ENCODE results near the gene AKAP5. TPM values are rescaled to one million over a fixed set of nuclear protein-coding genes. Genes with fewer than 3 reads are reported as not detected.

Gene AKAP5
- total RNA-seq, 2 donors from 2014 or later: 8.1 to 18.1 TPM

- no peaks in the 10 kb centered on the region for H3K27me3 ChIP-seq
- H3K9me3 ChIP-seq: no peaks in the 10 kb centered on the region
- H3K4me1 ChIP-seq: no peaks in the 10 kb centered on the region
- no peak overlapping the region for H3K27ac ChIP-seq
- no peaks in the 10 kb centered on the region for H3K36me3 ChIP-seq
- no peak overlapping the region for H3K4me3 ChIP-seq
- H3K9ac ChIP-seq (ENCODE audit: low read depth in 2 of 2, low read length in 2 of 2): no peak overlapping the region
- intact Hi-C loops (cut with DNase I): no loop called here
- DNase-seq: no peak
- TF ChIP-seq CTCF (IDR thresholded peaks at IDR 0.05): no peak
These were observed 4.1 kb upstream of the AKAP5 start for GRCh38 chr14:64461221-64461620.

- Histone ChIP-seq H3K9me3 (no peaks in the 10 kb centered on the region), H3K27me3 (no peaks in the 10 kb centered on the region), H3K4me3 (no peak overlapping the region), H3K27ac (no peak overlapping the region), H3K36me3 (no peaks in the 10 kb centered on the region), H3K9ac (ENCODE audit: low read depth in 2 of 2, low read length in 2 of 2) (no peak overlapping the region), H3K4me1 (no peaks in the 10 kb centered on the region)
- no peak for TF ChIP-seq CTCF (IDR thresholded peaks at IDR 0.05)
- intact Hi-C loops (cut with DNase I): no loop called here
- no peak for DNase-seq
These were observed 2.1 kb upstream of the AKAP5 start for GRCh38 chr14:64463195-64463594.

GRCh38 chr14:64463873-64464272, 1.4 kb upstream of the AKAP5 start:
- no peaks in the 10 kb centered on the region for H3K36me3 ChIP-seq
- H3K9ac ChIP-seq (ENCODE audit: low read depth in 2 of 2, low read length in 2 of 2): no peak overlapping the region
- intact Hi-C loops (cut with DNase I): no loop called here
- no peak for TF ChIP-seq CTCF (IDR thresholded peaks at IDR 0.05)
- DNase-seq: no peak
- H3K27ac ChIP-seq: no peak overlapping the region
- H3K4me1 ChIP-seq: no peaks in the 10 kb centered on the region
- H3K9me3 ChIP-seq: no peaks in the 10 kb centered on the region
- H3K4me3 ChIP-seq: no peak overlapping the region
- no peaks in the 10 kb centered on the region for H3K27me3 ChIP-seq

- H3K27ac ChIP-seq: peak overlapping the region; percentile 85
- H3K4me3 ChIP-seq: peak overlapping the region; percentile 75
- H3K9ac ChIP-seq (ENCODE audit: low read depth in 2 of 2, low read length in 2 of 2): peak overlapping the region; percentile 64 to 78
- DNase-seq: peak; percentile 32
- H3K4me1 ChIP-seq: no peaks in the 10 kb centered on the region
- intact Hi-C loops (cut with DNase I): no loop called here
- no peaks in the 10 kb centered on the region for H3K27me3 ChIP-seq
- TF ChIP-seq CTCF (IDR thresholded peaks at IDR 0.05): no peak
- H3K36me3 ChIP-seq: no peaks in the 10 kb centered on the region
- no peaks in the 10 kb centered on the region for H3K9me3 ChIP-seq
These were observed 648 bp upstream of the AKAP5 start for GRCh38 chr14:64464651-64465050.

GRCh38 chr14:64465831-64466554, 694 bp downstream of the AKAP5 start:
- H3K9me3 ChIP-seq: no peaks in the 10 kb centered on the region
- peak overlapping the region; percentile 85 for H3K27ac ChIP-seq
- no peaks in the 10 kb centered on the region for H3K27me3 ChIP-seq
- peak overlapping the region; percentile 64 to 84 for H3K9ac ChIP-seq (ENCODE audit: low read depth in 2 of 2, low read length in 2 of 2)
- H3K4me1 ChIP-seq: no peaks in the 10 kb centered on the region
- H3K36me3 ChIP-seq: no peaks in the 10 kb centered on the region
- peak overlapping the region; percentile 75 for H3K4me3 ChIP-seq
- intact Hi-C loops (cut with DNase I): no loop called here
- peak; percentile 45 for DNase-seq
- TF ChIP-seq CTCF (IDR thresholded peaks at IDR 0.05): no peak

Measured in colonic mucosa (tissue), 4 donors.